ENCODE data around the gene BLCAP. TPM values are rescaled to one million over a fixed set of nuclear protein-coding genes. Genes with fewer than 3 reads are reported as not detected.

The BLCAP gene
- total RNA-seq, 2 donors from 2014 or later, result 39.3 to 39.8 TPM

Other genes with a start within 250 kb of the BLCAP start
- 10 to 100 TPM; 12.7 to 14.4 TPM for gene MANBAL, start 238.2 kb downstream of the BLCAP start, total RNA-seq
- gene SRC, start 181.7 kb downstream of the BLCAP start, total RNA-seq, result 1 to 10 TPM; 6.8 to 8.6 TPM
- gene NNAT, start 6.6 kb downstream of the BLCAP start, total RNA-seq, result under 1 TPM; 0.53 to 0.71 TPM
- gene CTNNBL1, start 166.2 kb upstream of the BLCAP start, total RNA-seq, result 10 to 100 TPM; 80.9 to 95.9 TPM

Measured in natural killer cell treated with Interleukin-12 subunit alpha and Interleukin-12 subunit beta and Interleukin-15 and Interleukin-18, amount 100 ng/mL, for 72 hours (primary cell).